Epidermal melanocyte (primary cell): ENCODE results near the gene SCGB1C1.
"Not testable (repeated sequence)": the region's sequence is repeated elsewhere in the genome, so short reads cannot be mapped to it uniquely, and the experiment has no call there.

Experiments
- DNase-seq: peaks from one replicate; pipeline ENCODE4 v3.0.0; 2011; ENCODE audit warnings: low spot score; ENCODE audit not compliant: insufficient read length

Gene SCGB1C1

DNA sequence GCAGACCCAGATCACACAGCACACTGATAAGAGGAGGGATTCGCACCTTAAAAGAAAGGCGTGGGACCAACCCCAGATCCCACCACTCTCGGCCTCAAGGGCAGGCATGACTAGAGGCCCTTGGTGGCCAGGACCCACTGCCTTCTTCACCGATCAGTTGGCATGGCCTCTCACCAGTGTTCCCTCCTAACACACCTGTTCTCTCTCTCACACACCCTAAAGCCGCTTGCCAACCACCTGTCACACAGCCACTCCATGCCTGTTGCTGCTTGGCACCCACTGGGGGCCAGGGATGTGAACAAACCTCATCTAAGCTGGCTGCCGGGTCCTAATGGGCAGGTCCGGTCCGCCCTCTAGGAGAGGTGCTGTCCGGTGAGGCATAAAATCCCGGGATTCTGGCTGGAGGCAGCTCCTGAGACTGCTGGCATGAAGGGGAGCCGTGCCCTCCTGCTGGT lies at the start of gene SCGB1C1:
SCGB1C1 (plus strand) TSS at position 405 of the 455 bp plus-strand sequence; CDS start at position 427, 22 bp downstream.
- DNase-seq, result not testable (repeated sequence)

DNA sequence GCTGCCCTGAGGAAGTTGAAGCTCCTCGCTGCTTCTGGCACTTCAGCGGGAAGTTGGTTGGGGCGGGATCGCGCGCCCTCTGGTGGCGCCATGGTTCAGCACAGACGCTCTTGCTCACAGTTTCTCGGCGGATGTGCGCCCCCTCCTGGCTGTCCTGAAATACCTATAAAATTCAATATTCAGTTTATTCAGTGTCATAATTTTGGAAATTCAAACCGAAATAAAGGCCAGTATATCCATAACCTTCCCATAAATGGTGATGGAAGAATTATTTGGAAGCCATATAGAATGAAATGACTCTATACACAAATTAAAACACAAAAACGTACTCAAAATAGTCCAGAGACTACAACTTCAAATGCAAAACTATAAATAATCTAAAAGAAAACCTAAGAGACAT lies 12.6 kb upstream of the SCGB1C1 start:
- not testable (repeated sequence) for DNase-seq

DNA sequence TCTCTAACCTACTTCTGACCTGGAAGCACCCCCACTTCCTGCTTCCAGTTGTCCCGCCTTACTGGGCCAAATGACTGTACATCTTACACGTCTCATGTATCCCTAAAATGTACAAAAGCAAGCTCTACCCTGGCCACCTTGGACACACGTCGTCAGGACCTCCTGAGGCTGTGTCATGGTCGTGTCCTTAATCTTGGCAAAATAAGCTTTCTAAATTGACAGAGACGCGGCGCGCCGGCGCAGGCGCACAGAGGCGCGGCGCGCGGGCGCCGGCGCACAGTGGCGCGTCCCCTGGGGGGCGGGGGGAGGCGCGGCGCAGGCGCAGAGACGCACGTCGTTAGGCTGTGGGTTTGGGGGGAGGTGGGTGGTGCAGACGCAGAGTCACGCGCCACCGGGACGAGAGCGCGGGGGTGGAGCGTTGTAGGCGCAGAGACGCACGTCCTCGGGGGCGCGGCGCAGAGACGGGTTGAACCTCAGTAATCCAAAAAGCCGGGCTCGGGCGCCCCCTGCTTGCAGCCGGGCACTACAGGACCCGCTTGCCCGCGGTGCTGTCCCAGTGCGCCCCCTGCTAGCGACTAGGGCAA lies 3.6 kb upstream of the SCGB1C1 start:
- DNase-seq, result not testable (repeated sequence)

DNA sequence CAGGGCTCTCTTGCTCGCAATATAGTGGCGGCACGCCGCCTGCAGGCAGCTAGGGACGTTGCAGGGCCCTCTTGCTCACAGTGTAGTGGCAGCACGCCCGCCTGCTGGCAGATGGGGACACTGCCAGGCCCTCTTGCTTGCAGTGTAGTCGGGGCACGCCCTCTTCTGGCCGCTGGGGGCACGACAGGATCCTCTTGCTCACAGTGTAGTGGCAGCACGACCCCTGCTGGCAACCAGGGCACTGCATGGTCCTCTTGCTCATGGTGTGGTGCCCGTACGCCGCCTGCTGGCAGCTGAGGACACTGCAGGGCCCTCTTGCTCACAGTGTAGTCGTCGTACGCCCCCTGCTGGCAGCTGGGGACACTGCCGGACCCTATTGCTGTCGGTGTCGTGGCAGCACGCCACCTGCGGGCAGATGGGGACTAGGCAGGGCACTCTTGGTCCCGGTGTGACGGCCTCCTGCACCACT lies 3.0 kb upstream of the SCGB1C1 start:
- DNase-seq, result not testable (repeated sequence)

DNA sequence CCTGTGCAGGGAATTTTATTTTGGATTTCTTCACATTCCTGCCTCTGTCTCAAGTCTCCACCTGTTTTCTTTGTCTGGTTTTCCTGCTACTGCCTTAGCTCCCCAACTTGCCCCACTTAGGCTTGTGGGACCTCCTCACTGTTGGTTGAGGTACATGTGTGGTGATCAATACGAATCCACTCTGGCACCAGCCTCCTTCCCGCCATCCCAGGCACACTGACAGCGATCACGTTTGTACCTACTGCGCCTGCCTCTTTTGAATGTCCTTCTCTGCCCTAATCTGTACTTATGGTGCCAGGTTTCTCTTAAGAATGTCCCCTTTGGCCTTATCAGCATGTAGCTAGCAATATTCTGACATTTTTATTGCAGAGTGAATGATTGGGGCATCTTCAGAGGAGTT lies 2.3 kb upstream of the SCGB1C1 start:
- not testable (repeated sequence) for DNase-seq

DNA sequence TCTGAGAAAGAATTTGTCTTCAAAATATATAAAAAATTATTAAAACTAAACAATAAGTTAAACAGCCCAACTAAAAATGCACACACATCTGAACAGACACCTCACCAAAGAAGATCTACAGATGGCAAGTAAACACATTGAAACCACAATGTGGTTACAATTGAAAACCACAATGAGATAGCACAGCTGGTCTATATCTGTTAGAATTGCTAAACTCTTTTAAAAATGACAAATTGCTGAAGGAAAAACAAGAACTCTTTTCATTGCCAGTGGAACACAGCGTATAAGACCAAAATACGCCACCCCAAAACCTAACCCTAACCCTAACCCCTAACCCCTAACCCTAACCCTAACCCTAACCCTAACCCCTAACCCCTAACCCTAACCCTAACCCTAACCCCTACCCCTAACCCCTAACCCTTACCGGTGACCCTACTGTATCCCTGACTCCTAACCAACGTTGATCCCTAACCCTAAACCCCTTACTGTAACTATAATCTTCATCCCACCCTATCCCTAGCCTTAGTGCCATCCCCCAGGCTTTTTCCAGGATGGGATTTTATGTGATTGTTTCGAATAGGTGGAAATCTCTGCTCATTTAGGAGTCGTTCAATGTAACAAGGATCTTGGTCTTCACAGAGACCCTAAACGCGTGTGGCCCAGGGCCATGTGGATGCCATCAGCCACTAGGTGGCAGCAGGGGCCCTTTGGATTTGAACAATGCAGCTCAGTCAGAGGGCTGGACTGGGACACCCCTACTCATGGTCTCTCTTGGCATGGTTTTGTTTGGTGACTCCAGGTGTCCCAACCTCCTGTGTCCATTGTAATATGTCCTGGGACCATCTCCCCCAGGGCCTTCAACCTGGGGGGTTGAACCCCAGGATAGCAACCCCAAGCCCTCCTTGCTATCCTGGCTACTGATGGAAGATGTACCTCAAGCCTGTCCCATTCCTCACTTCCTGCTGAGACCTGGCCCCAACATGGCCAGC lies 1.1 kb upstream of the SCGB1C1 start:
- not testable (repeated sequence) for DNase-seq

DNA sequence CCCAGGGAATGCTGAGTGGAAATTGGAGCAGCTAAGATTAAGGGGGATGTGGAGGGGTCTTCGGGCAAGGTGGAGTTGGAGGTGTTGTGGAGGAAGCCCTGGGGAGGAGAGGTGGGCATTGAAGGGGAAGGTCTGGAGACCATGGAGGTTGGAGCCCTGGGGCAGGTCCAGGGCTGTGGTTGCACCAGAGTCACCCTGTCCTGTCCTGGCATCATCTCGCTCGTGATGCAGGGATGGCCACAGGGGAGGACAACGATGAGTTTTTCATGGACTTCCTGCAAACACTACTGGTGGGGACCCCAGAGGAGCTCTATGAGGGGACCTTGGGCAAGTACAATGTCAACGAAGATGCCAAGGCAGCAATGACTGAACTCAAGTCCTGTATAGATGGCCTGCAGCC lies 603 bp downstream of the SCGB1C1 start:
- DNase-seq, result not testable (repeated sequence)

DNA sequence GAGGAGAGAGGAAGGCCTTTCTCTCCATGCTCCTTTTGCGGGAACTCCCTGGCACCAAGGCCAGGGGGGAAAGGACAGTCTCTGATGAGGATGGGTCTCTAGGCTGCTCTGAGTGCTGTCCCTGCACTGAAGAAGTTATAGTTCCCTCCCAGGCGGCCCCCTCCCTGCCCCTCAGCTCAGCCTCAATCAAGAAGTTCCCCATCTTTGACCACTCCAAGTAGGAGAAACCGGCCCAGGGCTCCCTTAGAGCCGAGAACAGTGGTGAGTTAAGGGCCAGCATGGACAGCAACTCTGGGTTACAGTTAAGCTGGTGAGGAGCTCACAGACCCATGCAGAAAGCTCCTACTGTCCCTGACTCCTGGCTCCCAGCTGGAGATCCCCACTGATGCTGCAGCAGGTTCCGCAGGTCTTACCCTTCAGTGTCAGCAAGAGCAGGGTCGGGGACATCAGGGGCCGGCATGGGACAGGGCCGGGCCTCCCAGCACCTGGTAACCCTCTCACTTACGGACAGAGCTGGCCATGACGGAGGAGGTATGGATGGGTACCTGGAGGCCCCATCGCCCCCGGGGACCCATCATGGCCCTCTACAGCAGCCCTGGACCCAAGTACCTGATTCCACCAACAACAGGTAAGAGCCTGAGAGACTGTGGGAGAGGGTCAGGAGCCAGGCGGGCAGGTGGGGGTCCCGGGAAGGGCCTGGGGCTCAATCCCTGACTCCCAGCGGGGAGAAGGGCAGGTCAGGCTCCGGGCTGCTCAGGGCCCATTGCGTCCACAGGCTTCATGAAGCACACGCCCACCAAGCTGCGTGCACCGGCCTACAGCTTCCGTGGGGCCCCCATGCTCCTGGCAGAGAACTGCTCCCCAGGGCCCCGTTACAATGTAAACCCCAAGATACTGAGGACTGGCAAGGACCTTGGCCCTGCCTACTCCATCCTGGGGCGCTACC lies 4.2 kb downstream of the SCGB1C1 start:
- no peak for DNase-seq

DNA sequence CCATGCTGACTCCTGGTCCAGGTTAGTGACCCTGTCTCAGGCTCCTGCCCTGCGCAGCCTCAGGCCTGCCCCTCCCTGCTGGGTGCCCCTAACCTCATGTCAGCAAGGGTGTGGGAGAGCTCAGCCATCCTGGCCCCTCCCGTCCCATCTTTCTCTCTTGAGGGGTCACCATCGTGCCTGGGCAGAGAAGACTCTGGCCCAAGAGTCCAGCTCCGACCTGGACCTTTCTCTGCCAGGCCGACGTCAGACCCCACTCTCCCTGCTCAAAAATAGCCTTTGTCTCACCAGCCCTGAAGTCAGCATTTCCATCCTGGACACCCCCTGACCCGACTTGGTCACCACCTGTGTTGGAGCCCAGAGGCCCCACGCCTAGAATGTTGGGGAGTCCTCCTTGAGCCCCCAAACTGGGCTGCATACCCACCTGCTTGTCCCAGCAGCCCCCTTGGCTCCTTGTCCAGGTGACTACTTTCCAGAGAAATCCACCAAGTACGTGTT lies 4.9 kb downstream of the SCGB1C1 start:
- DNase-seq, result no peak

DNA sequence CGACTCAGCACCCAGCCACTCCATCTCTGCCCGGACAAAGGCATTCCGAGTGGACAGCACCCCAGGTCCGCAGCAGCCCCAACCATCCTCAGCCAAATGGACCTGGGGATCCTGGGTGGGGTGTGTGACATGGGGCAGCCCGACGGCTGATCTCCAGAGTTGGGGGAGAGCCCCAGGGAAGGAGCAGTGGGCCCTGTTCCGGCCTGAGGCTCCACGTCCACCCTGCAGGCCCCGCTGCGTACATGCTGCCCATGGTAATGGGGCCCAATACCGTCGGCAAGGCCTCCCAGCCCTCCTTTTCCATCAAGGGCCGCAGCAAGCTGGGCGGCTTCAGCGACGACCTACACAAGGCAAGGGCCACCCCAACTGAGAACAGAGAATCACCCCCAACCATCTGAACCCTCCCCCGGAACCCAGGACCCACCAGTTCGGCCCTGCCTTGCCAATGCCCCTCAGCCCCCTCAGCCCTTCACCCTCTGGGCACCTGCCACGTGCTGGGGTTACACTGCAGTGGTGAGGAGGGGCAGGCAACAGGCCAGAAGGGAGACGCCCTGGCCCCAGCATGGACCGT lies 5.4 kb downstream of the SCGB1C1 start:
- DNase-seq, result no peak

DNA sequence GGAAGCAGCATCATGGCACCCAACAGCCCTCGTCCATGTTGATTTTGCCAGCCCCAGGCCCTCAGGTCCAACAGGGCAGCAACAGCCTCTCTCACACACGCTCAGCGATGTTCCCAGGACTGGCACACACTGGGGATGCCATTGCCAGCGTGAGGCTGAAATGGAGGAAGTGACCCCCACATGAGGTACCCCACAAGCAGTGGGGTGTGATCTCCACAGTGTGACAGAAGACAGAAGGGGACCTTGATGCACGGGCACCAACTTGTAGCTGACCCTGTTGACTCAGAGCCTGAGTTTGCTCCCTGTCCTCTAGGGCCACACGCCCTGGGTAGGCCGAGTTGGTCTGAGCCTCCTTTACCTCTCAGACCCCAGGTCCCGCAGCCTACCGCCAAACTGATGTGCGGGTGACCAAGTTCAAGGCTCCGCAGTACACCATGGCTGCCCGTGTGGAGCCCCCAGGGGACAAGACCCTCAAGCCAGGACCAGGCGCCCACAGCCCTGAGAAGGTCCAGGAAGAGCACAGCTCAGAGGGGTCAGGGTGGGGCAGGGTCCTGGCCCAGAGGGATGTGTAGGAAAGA lies 6.2 kb downstream of the SCGB1C1 start:
- DNase-seq, result no peak

DNA sequence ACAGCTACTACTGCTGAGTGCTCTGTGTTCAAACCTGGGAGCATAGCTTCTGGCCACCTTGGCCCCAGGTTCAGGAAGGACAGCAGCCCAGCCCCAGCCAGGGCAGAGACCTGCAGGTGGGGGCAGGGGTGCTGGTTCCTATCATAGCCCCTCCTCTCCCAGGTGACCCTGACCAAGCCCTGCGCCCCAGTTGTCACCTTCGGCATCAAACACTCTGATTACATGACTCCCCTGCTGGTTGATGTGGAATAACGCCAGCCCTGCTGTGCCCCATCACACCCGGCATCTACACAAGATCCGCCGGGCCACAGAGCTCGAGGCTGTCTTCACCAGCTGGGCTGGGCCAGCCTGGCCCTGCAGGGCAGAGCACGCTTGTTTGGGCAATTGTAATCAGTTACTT lies 6.9 kb downstream of the SCGB1C1 start:
- DNase-seq, result no peak

DNA sequence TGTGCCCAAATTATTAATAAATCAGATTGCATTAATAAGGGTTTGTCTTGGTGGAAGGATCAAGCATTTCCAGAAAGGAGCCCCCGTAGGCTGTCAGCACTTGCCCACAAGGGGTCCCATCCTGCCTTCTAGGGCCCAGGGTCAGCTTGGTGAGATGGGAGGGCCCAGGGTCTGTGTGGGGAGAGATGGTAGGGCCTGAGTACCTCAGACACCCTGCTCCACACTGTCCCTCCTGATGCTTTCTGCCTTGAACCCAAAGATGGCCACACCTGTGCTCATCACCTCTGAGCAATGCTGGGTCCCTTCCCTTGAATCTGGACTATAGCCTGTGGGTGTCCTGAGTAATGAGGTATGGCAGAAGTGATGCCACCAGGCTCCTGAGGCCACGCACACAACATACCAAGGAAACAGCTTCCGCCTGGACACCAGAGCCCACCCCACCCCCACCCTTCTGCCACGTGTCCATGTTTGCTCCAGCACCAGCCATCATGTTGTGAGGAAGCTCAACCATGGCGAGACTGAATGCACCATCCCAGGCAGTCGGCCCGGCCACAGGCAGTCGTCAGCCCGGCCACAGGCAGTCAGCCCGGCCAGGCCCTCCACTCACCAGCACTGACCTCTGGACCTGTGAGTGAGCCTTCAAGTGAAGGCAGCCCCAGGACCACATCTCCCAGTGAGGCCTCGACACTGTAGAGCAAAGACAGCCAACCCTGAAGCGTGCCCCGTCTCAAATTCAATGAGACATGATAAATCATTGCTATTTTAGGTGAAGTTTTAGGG lies 7.5 kb downstream of the SCGB1C1 start:
- DNase-seq, result no peak

DNA sequence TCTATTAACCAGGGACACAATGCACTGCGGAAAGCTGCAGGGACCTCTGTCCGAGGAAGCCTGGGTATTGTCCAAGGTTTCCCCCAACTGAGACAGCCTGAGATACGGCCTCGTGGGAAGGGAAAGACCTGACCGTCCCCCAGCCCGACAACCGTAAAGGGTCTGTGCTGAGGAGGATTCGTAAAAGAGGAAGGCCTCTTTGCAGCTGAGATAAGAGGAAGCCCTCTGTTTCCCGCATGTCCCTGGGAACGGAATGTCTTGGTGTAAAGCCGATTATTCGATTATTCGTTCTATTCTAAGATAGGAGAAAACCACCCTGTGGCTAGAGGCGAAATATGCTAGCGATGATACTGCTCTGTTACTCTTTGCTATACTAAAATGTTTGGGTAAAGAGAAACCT lies 9.1 kb downstream of the SCGB1C1 start:
- no peak for DNase-seq

DNA sequence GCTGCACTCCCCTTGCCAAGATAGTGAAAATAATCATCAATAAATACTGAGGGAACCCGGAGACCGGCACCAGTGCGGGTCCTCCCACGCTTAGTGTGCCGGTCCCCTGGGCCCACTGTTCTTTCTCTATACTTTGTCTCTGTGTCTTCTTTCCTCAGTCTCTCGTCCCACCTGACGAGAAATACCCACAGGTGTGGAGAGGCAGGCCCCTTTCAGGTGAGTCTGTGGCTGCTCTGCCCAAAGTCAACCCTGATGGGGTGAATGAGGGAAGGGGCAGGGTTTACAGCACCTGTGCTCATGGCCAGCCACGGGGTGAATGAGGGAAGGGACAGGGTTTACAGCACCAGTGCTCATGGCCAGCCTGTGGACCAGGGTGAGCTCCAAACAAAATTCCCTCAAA lies 9.6 kb downstream of the SCGB1C1 start:
- DNase-seq, result no peak

DNA sequence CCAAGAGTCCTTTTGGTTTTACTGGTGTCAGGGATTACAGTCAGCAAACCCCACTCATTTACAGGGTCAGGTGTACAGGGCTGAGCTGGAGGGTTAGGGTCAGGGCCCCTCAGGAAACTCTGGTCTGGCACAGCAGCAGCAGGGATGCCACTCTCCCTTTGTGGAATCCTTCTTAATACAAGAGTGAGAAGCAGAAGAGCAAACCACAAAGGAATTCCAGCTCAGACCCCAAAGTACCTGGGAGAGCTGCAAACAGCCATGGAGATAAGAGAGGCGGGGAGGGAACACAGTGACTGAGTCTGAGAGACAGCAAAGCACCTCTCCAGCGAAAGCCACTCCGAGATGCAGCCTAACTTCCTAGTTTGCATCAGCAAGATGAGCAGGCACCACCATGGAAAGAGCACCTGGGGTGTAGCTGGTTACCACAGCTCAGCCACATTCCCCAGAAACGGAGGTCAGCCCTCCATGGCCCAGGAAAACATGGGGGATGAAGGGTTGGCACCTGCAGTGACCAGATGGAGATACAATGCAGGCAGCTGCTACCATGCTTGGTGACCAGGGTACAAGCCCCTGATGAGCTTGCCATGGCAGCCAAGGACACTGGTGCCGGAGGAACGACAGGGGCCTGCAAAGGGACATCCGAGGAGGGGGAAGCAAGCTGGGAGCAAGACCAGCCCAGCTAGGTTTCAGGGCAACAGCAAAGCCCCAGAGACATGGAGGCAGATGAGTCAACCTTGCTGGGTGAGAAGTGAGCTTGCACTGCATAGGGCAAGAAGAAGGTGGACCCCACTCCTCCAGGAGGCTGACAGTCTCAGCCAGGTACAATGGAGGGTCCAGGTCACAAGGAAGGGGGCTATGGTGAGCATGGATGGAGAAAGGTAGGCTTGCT lies 10.4 kb downstream of the SCGB1C1 start:
- no peak for DNase-seq

DNA sequence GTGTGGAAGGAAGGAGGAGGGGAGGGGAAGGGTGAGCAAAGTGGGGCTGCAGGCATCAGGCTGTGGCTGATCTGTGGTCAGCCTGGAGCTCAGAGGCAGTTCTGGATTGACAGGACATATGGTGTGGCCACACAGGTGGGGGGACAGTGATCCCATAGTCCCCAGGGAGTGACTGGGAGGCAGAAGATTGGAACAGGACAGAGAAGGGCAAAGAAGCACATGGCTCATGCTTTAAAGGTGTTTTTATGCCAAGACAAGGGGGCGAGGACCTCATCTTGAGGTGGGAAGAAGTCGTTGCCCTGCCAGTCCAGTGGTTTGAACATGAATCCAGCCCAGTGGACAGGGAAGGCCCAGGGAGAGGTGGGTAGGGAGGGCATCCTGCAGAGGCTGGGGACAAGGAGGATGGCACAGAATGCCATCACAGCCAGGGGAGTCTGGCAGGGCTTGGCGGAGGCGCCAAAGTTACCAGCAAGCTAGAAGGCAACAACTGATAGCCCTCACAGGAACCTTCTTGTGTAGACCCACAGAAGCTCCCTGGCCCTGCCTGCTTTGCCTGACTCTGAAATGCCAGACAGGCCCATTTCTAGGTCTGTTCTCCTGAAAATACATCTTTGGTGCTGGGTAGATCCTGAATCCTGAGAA lies 11.2 kb downstream of the SCGB1C1 start:
- DNase-seq, result no peak

DNA sequence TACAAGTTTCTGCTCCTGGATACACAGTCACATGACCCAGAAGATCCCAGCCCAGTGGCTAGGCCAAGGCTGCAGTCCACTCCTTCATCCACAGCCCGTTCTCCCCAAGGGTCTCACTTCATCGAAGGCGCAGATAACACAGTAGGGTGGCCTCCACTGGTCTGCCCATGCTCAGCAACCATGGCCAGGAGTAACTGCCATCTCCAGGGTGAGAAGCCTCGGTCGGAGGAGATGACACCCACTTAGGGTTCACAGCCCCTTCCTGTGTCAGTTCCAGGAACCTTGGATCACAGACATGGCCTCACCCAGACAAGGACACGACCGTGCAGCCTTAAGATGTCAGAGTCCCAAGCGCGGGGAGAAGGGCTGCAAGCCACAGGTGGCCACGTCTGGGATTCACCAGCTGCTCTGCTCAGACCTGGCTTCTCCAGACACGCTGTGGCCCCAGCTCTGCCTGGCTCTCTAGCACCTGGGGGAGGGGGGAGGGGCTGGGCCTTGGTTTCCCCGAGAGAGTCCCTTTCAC lies 11.8 kb downstream of the SCGB1C1 start:
- DNase-seq, result no peak
